GM19455 (cell line): ENCODE measurements around the gene OPHN1.
A peak's percentile ranks its signal among the peaks of the same experiment; 100 is the strongest.

Experiments used
- ATAC-seq: cut with Tn5 transposase; IDR thresholded peaks from one replicate; pipeline ENCODE4 v1.9.1; 2021; ENCODE audit not compliant: unreplicated experiment

The OPHN1 gene

DNA sequence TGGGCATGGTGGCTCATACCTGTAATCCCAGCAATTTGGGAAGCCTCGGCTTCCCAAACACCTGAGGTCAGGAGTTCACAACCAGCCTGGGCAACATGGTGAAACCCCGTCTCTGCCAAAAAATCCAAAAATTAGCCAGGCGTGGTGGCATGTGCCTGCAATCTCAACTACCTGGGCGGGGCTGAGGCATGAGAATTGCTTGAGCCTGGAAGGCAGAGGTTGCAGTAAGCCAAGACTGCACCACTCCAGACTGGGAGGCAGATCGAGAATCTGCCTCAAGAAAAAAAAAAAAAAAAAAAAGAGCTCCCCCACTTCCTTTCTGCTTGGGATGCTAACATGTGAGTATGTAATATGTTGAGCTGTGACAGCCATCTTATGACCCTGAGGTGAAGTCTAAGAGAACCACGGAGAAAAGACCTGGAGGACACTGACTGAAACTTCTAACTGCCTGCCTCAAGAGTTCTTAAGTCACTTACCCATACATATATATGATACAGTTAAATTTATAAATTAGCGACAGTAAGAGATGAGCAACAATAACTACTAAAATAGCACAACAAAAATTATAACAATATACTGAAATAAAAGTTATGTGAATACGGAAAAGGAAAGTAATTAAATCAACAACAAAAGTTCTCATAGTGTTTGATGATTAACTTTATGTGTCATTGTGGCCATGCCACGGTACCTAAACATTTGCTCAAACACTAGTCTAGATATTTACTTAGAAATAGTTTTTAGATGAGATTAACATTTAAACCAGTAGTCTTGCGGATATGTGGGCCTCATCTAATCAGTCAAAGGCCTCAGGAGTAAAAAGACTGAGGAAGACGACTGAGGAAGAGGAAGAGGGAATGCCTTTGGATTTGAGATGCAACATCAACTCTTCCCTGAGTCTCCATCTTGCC is 178.3 kb downstream of the OPHN1 start:
- no peak for ATAC-seq

DNA sequence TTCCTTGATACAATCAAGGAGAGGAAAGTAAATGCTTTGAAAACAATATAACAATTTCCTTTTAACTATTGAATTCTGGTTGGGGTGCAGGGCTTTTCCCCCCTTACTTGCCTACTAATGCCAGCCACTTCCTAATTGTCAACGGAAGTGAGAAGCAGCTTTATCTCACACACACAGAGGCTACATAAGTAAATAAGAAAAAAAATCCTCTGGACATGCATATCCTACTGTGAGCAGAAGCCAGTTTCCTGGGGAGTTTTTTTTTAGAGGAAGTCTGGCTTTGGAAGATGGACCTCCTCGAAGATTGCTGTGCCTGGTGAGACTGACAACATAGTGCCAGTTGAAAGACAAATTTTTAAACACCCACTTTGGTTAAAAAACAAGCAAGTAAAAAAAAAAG is 180.6 kb downstream of the OPHN1 start:
- ATAC-seq, result no peak

DNA sequence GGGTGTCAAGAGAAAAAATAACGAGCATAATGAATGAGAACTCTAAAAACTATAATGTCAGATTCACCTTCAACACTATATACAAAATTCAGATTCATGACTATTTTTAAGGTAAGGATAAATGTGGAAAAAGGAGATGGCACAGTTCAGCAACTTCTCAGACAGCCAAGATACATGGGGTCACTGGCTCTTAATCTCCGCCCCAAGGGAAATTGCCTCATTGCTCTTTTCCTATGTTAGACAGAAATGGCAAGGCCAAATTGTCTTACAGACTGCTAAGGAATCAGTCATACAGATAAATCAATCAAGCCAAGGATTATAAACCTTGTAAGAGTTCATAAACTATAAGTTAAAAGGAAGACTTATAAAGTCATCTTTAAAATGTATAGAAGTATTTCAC is 183.4 kb downstream of the OPHN1 start:
- no peak for ATAC-seq

DNA sequence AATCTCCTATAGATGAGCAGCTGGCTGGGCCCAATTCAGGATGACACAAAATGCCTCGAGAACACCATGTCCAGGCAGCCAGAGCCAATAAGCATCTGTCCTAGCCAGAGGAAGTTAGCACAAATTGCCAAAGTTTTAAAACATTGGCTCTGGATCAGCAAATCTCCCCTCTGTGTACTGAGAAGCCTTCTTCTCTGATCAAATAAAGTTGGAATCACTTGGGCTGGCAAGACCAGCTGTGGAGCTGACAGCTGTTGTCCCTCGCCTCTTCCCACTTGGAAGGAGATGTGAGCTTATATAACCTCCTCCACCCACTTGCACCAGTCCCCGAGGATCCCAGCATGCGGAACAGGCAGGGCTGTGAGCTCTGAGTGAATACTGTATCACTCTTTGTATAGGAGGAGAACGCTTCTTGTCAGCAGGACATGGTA is 183.9 kb downstream of the OPHN1 start:
- ATAC-seq, result no peak

DNA sequence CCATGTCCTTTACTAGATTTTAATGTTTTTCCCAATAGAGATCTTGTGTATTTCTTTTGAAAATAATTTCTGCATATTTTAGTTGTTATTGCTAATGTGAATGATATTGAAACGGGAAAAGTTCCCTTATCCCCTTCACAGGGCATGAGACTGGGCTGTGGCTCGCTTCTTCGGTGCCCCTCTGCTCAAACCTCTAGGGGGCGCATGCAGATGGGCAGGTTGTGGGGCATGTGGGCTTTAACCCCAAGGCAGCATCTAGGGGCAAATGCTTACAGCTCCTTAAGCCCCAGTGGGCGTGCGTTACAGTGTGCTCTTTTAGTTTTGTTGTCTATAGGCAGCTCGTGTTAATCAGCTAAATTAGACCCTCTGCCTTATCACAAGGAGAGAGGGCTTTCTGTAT is 194.7 kb downstream of the OPHN1 start:
- no peak for ATAC-seq

DNA sequence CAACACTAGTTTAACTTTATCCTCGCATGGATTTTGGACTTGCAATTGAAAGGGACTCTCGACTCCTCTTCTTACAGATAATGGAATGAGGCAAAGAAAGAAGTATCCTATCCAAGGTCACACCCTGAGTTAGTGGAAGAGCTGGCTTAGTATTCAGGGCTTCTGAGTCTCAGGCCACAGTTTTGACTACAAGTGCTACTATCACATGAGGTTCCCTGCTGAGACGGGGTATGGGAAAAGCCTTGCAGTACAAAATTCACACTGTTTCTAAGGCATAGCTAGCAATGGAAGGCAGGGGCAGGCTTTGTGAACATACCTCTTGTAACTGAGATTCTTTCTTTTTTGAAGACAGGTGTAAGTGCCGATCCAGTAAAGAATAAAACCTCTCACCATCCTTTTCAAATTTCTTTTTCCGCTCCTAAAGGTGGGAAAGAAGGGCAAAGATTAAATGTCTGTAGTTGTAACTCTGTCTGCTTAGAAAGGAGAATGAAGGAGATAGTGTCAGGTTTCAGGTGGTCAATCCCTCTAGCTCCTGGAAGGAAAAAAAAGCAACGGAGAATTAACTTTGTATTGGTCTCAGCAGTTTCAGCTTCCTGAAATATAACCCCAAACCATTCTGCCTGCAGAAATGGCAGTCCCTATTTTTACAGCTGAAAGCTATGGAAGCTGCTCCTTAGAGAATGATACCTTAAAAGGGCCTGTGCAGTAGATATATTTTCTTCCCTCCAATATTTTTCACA is 199.0 kb downstream of the OPHN1 start:
- no peak for ATAC-seq

DNA sequence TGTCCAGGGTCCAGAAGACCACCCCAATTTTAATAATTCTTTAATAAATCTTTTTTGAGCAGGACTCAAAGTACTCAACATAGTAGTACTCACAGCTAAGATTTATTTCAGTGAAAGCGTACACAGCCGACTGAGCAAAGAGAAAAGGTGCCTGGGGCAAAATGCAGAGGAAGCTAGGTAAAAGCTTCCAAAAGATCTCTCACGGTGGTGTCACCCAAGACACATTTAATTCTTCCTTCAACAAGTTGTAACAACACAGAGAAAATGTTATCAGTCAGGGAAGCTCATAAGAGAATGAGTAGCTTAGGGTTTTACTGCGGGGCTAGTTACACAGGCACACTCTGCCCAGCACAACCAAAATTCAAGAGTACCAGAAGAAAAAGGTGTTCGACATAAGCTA is 201.1 kb downstream of the OPHN1 start:
- ATAC-seq, result no peak

DNA sequence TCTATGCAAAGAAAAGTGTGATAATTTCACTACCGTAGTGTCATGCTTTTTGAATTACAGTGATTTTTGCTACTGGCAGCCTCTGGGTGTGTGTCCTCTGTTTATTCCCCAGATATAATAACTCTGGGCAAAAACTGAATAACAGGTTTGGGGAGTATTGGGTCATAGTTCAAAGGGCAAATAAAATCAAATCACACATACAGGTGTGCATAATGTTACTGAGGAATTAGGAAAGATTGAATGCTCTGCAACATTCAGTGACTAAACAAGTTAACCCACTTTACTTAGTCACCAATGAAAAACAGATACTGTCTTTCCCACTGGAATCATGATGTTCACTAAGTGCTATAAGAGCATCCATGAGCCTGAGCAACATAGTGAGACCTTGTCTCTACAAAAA is 224.3 kb downstream of the OPHN1 start:
- ATAC-seq, result no peak

DNA sequence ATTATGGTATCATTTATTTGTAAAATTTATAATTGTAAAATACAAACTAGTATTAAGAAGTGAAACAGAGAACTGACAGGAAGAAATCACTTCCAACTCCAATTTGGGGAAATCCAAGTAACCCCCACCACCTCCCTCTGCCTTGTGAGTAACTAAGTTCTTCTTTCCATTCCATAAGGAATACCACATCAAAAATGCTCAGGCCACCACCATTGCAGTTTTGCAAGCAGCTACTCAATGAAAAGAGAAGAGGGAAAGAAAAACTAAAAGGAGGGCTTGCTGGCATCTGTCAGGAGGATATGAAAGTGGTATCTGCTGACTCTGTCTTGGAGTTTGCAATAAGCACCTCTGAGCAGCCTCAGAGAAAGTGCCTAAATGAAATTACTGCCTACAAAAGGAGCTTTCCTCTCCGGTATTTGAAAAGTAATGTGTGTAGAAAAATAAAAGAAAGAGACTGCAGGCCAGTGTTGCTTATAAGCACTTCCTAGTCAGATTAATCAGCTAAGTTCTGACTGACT is 228.7 kb downstream of the OPHN1 start:
- no peak for ATAC-seq

DNA sequence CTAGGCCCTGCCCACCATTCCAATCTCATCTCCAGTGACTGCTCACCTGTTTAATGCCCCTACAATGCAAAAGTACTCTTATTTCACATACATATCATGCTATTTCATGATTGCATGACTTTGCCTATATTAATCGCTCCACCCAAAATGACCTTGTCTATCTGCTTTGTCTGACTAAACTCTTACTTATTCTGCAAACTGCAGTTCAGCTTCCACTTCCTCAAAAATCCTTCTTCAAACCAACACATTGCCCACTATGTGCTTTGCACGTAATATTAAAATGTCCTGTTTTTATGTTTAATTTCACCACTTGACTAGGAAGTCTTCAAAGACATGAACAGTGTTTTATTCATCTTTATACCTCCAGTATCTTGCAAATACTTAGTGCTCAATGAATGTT is 229.6 kb downstream of the OPHN1 start:
- ATAC-seq, result no peak

DNA sequence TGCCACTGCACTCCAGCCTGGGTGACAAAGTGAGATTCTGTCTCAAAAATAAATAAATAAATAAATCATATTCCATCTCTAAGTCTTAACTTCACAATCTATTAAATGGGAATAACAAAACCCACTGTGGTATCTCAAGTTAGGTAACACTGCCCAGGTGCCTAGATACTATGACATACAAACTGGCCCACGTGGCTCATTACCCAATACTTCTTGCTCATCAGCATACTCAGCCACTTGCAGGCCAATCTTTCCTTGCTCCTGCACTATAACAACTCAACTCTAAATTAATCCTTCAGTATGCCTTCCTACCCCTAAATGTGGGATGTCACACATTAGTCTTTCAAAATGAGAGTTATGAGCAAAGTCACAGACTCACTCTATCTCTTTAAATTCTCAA is 230.1 kb downstream of the OPHN1 start:
- ATAC-seq, result no peak

DNA sequence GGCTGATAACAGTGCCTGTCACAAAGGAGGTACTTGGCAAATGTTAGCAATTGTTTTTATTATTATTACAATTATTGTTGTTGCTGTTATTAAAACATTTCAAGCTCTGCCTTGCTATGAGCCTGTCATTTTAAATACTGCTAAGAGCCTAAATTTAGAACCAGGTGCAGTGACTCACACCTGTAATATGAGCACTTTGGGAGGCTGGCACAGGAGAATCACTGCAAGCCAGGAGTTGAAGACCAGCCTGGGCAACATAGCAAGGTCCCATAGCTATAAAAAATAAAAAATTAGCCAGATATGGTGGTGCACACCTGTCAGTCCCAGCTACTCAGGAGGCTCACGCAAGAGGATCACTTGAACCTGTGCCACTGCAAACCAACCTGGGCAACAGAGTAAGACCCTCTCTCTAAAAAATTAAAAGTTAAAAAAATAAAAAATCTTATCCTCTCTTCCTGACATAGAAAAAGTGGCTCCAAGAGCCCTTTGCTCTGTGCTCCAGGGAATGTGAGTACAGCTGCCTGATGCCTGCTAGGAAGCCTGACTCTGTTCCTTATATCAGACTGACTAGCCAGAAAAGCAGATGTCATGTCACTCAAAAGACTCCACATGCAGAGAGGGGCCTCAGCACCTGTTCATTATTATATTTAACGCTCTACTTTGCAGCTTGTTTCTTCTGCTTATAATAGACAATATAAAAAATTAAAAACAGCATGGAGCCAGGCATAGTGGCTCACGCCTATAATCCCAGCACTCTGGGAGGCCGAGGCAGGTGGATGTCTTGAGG is 234.0 kb downstream of the OPHN1 start:
- ATAC-seq, result no peak

DNA sequence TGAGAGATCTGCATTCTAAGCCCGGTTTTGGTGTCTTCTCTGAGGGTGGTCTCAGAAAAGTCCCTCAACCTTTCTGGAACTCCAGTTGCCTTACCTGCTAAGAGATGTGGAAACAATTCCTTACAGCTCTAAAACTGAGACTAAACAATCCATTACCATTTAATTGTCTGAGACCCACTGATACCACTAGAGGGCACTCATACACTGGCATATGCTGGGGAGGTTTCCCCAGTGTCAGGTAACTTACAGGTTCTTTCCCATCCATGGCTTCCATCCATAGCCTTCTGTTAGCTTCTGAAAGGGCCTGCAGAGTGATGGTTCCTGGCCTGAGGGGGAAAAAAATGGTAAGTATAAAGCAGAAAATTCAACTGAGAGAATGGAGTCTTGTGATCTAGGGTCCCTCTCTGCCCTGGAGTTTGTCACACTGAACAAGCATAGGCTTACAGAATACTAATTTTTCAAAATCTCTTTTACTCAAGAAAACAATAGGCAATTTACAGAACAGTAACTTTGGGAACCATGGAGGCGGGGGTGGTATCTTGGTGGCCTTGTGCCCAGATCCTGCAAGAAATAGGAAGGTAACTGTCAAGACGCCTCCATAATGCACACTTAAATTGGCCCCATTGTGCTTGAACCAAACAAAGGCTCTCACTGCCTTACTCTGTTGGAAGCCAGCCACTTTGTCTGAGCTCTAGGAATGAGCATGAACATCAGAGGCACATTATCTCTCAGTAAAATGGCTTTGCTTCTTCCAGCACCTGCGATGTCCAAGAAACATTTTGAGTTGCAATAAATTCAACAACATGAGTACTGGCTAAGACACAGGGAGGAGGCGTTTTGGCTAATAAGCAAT is 236.1 kb downstream of the OPHN1 start:
- ATAC-seq, result peak; percentile 68

DNA sequence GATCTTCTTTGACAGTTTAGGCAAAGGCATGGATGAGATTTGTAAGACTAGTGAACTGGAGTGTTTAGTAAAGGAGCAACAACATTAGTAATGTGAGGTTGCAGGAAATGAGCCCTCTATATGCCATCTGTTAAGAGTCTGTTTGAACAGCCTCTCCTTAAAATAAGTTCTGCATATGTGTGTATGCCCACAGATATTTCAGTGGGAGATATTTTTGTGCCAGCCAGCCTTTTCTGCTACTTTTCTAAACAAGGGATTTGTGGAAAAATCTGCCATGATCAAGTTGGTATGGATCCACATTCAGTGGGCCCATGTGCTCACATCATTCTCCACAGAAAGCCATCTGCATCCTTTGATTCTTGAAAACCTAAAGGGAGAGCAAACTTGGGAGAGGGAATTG is 237.7 kb downstream of the OPHN1 start:
- ATAC-seq, result no peak

DNA sequence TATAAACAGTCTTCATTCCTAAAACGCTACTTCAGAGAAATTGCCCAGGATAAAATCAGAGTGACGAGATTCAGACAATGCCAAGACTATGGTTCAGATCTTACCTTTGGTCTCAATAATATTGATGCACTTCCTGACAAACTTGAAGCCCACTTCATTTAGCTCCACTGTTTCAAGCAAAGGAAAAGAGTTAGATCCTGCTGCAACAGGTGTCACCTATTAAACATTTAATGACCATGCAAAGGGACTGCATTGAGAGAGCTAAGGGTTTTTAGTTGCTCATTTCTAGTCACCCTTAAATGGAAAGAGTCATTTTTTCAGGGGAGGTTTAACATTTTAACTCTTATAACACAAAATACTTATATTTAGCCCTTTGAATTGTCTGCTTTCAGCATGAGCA is 239.5 kb downstream of the OPHN1 start:
- ATAC-seq, result no peak

DNA sequence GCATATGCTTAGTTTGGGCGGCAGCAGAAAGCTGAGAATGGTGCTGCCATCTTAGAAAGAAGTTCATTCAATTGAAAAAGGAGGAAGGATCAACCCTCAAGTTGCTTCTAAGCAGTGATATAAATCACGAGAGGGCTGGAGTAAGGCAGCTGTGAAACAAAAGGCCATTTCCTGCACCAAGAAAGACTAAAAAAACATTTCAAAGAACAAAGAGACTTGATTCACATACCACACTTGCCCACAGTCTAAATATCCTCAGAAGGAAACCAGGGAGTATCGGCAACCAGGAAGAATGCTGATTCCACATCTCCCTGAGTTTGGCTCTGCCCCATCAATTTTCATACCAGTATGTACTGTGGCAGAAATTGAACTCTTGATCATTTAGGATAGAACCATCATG is 240.1 kb downstream of the OPHN1 start:
- ATAC-seq, result no peak

DNA sequence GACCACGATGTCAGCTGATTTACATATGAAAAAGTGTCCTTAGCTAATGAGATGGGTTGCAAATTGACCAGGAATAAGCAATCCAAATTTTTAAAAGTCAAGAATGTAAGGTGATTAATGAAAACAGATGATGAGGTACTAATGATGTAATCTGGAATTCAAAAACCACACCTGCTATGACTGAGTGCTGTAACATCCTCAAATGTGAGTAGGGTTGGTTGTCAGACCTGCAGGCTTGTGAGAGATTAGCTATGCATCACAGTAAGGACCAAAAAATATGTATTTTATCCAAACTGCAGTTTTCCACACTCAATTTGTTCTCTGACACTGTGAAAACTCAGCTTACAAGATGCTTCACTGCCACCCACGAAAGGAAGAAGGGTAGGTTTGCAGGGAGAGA is 242.5 kb downstream of the OPHN1 start:
- ATAC-seq, result no peak

DNA sequence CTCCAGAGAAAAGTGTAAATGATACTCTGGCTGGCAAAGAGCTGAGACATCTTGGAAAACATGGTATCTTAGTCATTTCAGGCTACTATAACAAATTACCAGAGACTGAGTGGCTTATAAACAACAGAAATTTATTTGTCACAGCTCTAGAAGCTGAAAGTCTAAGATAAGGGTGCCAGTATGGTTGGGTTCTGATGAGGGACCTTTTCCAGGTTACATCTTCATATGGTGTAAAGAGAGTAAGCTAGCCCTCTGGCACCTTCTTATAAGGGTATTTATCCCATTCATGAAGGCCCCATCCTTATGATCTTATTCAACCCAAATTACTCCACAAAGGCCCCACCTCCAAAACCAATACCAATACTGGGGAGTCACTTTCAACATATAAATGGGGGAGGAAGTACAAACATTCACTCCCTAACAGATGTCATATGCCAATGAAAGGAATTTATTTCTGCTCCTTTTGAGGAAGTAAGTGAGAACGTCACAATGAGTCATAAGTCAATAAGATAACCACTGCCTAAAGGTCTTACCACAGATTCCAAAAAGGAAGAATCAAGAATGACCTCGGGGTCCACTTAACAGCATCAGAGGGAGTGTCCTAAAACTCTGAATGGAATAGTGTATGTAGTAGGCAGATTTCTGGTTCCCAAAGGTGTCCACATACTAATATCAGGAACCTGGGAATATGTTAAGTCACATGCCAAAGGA is 246.6 kb downstream of the OPHN1 start:
- ATAC-seq, result no peak

DNA sequence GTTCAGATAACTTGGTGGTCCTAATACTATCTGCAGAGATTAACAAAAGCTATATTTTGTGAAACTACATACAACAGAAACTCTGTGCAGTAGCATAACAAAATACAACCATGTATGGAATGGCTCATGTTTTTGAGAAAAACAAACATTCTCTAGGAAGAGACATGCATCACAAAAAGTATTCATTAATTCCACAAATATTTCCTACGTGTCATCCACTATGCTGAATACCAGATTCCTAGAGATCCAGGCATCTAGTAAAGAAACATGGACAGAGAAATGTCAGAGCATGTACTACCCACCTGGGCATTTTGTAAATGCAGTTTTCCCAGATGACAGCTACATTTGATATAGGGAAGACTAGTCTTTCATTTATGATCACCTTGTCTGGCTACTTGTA is 248.1 kb downstream of the OPHN1 start:
- ATAC-seq, result no peak
